GM23338 (cell line): ENCODE results near the gene BMF. TPM values are rescaled to one million over a fixed set of nuclear protein-coding genes. Genes with fewer than 3 reads are reported as not detected.
A peak's percentile ranks its signal among the peaks of the same experiment; 100 is the strongest.

Source experiments
- ATAC-seq: fragments of 200-7000 bp; cut with Tn5 transposase; 3 replicates; pipeline ENCODE4 v1.9.1; 2020
- DNase-seq: peaks from one replicate; pipeline ENCODE4 v3.0.0-alpha.2; 2015; ENCODE audit warnings: low spot score
- H2AFZ ChIP-seq: fragments of 200-600 bp; sonication (generic); 2 replicates; pipeline ENCODE4 v1.8.0; 2016; ENCODE audit warnings: antibody characterized with exemption, mild to moderate bottlenecking, moderate library complexity
- H3F3A ChIP-seq: fragments of 200-600 bp; sonication (generic); replicated peaks from 2 replicates; pipeline ENCODE4 v1.8.0; 2017; ENCODE audit warnings: antibody characterized with exemption, mixed run types, low read depth
- H3K27ac ChIP-seq: fragments of 200-600 bp; sonication (generic); 2 replicates; pipeline ENCODE4 v1.6.1; 2016; ENCODE audit warnings: low read depth
- H3K27me3 ChIP-seq: fragments of 200-600 bp; sonication (generic); 2 replicates; pipeline ENCODE4 v1.8.0; 2016; ENCODE audit warnings: mild to moderate bottlenecking, mixed run types, moderate library complexity; ENCODE audit not compliant: insufficient read depth
- H3K36me3 ChIP-seq: fragments of 200-600 bp; sonication (generic); 2 replicates; pipeline ENCODE4 v1.8.0; 2016; ENCODE audit warnings: mild to moderate bottlenecking; ENCODE audit not compliant: insufficient read depth
- H3K4me1 ChIP-seq: fragments of 200-600 bp; sonication (generic); 2 replicates; pipeline ENCODE4 v1.8.0; 2016; ENCODE audit warnings: mild to moderate bottlenecking, moderate library complexity; ENCODE audit not compliant: insufficient read depth
- H3K4me2 ChIP-seq: fragments of 200-600 bp; sonication (generic); 2 replicates; pipeline ENCODE4 v1.7.1; 2017; ENCODE audit warnings: mixed run types
- H3K4me3 ChIP-seq: fragments of 200-600 bp; sonication (generic); 2 replicates; pipeline ENCODE4 v1.6.1; 2016; ENCODE audit warnings: mixed run types
- H3K79me2 ChIP-seq: fragments of 200-600 bp; sonication (generic); replicated peaks from 2 replicates; pipeline ENCODE4 v1.8.0; 2017; ENCODE audit warnings: mild to moderate bottlenecking; ENCODE audit not compliant: insufficient read depth
- H3K9me2 ChIP-seq: fragments of 200-600 bp; sonication (generic); 2 replicates; pipeline ENCODE4 v1.8.0; 2017; ENCODE audit not compliant: insufficient read depth
- H4K20me1 ChIP-seq: fragments of 200-600 bp; sonication (generic); replicated peaks from 2 replicates; pipeline ENCODE4 v1.8.0; 2017; ENCODE audit warnings: mild to moderate bottlenecking; ENCODE audit not compliant: insufficient read depth
- H3K27ac Mint-ChIP-seq: 2 replicates; pipeline ENCODE4 v1.8.0; 2020; ENCODE audit warnings: inconsistent platforms, mild to moderate bottlenecking, moderate library complexity, mixed read lengths
- H3K27me3 Mint-ChIP-seq: 3 replicates; pipeline ENCODE4 v1.8.0; 2022; ENCODE audit warnings: low read depth, mild to moderate bottlenecking, moderate library complexity, mixed read lengths, inconsistent platforms; ENCODE audit not compliant: insufficient read depth, poor library complexity
- H3K36me3 Mint-ChIP-seq: 3 replicates; pipeline ENCODE4 v1.8.0; 2021; ENCODE audit warnings: low read depth, mild to moderate bottlenecking, inconsistent platforms, moderate library complexity, mixed read lengths
- H3K4me1 Mint-ChIP-seq: 3 replicates; pipeline ENCODE4 v1.8.0; 2020; ENCODE audit warnings: mild to moderate bottlenecking, inconsistent platforms, mixed read lengths
- H3K4me3 Mint-ChIP-seq: 3 replicates; pipeline ENCODE4 v1.8.0; 2021; ENCODE audit warnings: moderate library complexity, mild to moderate bottlenecking, inconsistent platforms, mixed read lengths
- H3K9me3 Mint-ChIP-seq: 3 replicates; pipeline ENCODE4 v1.8.0; 2020; ENCODE audit warnings: moderate library complexity, mild to moderate bottlenecking, inconsistent platforms, mixed read lengths
- CREB1 ChIP-seq: fragments of 250-450 bp; sonication (Bioruptor Pico); IDR thresholded peaks from 2 replicates; pipeline ENCODE4 v1.5.0; 2020; ENCODE audit warnings: low read depth, mild to moderate bottlenecking, moderate library complexity
- EZH2 ChIP-seq: fragments of 200-600 bp; sonication (generic); IDR thresholded peaks from one replicate; pipeline ENCODE4 v1.8.0; 2017; ENCODE audit warnings: antibody characterized with exemption, mild to moderate bottlenecking, low read depth; ENCODE audit not compliant: unreplicated experiment
- EZH2phosphoT487 ChIP-seq: fragments of 200-600 bp; sonication (generic); IDR thresholded peaks from one replicate; pipeline ENCODE4 v1.8.1; 2018; ENCODE audit warnings: antibody characterized with exemption; ENCODE audit not compliant: unreplicated experiment
- NANOG ChIP-seq: IDR thresholded peaks from 2 replicates; pipeline ENCODE4 v1.6.1; 2016; ENCODE audit warnings: antibody characterized with exemption, borderline replicate concordance
- POLR2AphosphoS5 ChIP-seq: IDR thresholded peaks from 2 replicates; pipeline ENCODE4 v1.6.1; 2016; ENCODE audit warnings: antibody characterized with exemption, low read depth
- ZNF331 ChIP-seq: fragments of 250-450 bp; sonication (Bioruptor Pico); IDR thresholded peaks from 2 replicates; pipeline ENCODE4 v1.5.0; 2020; ENCODE audit warnings: low read depth, mild to moderate bottlenecking, moderate library complexity
- polyA plus RNA-seq: library from polyadenylated mRNA; unstranded; fragments of >200 nt; fragmentation: Nextera tagmentation; extraction: Ambion mirVana; gene quantifications from 2 replicates; pipeline ENCODE4 v1.2.1, GENCODE V29; 2016
- total RNA-seq: library from RNA; depleted of rRNA; stranded (reverse); fragments of >200 nt; shearing (Covaris generic); gene quantifications from 2 replicates; pipeline ENCODE4 v1.2.3, GENCODE V29; 2014; rRNA removed
- TF ChIP-seq, protein P1 (sequence below): IDR thresholded peaks from 2 replicates; pipeline ENCODE4 v1.6.1; 2016; ENCODE audit warnings: antibody characterized with exemption

Gene BMF
- total and polyA plus RNA-seq, 2 experiments from 2014 or later: 2.0 to 20.3 TPM

DNA sequence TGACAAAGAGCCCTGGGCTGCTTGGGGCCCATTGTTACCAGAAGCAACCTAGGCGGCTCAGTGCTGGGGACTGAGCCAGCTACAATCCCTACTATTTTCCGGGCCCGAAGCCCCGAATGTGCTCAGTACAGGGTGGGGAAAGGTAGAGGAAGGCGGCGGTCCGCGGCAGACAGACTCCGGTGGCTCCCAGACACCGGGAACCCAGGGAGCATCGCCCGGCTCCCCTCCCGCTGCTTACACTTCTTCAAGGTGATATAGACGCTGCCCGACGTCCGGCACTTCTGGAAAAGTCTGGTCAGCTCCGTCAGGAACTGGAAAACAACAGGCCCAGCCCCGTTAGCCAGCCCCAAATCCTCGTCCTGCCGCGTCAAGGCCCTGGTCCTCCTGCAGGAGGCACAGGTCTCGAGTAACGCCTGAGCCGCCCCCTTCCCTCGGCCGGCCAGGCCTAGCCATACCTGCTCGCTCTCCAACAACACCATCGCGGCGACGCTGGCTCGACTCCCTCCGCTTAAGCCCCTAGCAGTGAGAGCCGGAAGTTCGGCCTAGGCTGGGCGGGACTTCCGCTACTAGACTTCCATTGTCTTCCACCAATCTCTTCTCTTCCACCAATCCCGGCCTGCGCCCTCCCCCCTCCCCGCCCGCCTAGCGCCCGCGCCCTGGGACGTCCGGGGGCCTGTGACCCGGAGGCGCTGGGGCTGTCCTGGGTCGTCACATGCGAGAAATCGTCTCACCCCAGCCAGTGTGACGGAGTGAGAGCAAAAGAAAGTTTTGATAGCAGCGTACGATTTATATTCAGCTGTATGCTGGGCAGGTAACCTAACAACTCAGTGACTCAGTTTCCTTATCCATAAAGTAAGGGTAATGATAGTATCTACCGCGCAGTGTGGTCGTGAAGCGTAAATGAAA lies 69.8 kb downstream of the BMF start, which contains the start of gene SRP14:
TSS of gene SRP14 (minus strand) at position 544 of the 906 bp plus-strand sequence. CDS start at position 479, 65 bp downstream.
- Histone ChIP-seq H3K9me2 (no peaks in the 10 kb centered on the region), H3K27me3 (no peaks in the 10 kb centered on the region), H3K4me2 (peak within 1 kb of the TSS; percentile 98), H2AFZ (peak within 1 kb of the TSS; percentile 98), H3K27ac (peak within 1 kb of the TSS; percentile 90), H3K36me3 (peaks cover 32% of the 10 kb centered on the region), H4K20me1 (peaks cover 15% of the 10 kb centered on the region; the same call in 1 of the 2 replicates), H3K4me3 (peak within 1 kb of the TSS; percentile 96), H3K79me2 (peaks cover 16% of the 10 kb centered on the region), H3F3A (peaks cover 20% of the 10 kb centered on the region), H3K4me1 (peaks cover 9% of the 10 kb centered on the region)
- peaks cover 15% of the 10 kb centered on the region for H3K4me1 Mint-ChIP-seq
- H3K9me3 Mint-ChIP-seq: no peaks in the 10 kb centered on the region
- H3K4me3 Mint-ChIP-seq: peak within 1 kb of the TSS; percentile 96
- ATAC-seq: peak; percentile 96
- H3K27me3 Mint-ChIP-seq: peaks cover 5% of the 10 kb centered on the region
- peaks cover 42% of the 10 kb centered on the region for H3K36me3 Mint-ChIP-seq
- H3K27ac Mint-ChIP-seq: peak within 1 kb of the TSS; percentile 97
- peak; percentile 97 for DNase-seq
- TF ChIP-seq, protein P1, sequence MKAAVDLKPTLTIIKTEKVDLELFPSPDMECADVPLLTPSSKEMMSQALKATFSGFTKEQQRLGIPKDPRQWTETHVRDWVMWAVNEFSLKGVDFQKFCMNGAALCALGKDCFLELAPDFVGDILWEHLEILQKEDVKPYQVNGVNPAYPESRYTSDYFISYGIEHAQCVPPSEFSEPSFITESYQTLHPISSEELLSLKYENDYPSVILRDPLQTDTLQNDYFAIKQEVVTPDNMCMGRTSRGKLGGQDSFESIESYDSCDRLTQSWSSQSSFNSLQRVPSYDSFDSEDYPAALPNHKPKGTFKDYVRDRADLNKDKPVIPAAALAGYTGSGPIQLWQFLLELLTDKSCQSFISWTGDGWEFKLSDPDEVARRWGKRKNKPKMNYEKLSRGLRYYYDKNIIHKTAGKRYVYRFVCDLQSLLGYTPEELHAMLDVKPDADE: peak; percentile 40; the same call in 1 of the 2 replicates
- TF ChIP-seq NANOG (no peak), EZH2phosphoT487 (no peak), POLR2AphosphoS5 (peak; percentile 99), EZH2 (no peak)

DNA sequence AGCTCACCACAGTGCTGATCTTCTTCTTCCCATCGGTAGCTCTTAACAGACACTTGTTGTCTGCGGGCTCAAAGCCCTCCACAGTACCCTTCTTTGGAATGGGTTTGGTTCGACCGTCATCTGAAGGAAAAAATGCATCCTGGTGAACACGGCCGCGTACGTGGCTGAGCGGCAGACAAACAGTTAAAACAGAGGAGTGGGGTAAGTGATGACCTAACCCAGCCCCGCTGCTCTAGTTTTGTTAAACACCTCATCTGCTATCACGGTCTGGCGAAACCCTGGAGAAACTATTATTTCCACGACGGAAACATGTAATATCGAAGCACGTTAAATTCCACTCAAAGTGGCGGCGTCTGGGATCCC lies 70.4 kb downstream of the BMF start:
- Mint-ChIP-seq H3K4me3 (peak overlapping the region; percentile 96), H3K9me3 (no peaks in the 10 kb centered on the region), H3K4me1 (peaks cover 15% of the 10 kb centered on the region), H3K27ac (peak overlapping the region; percentile 97), H3K36me3 (peaks cover 46% of the 10 kb centered on the region), H3K27me3 (peaks cover 5% of the 10 kb centered on the region)
- H3K4me2 ChIP-seq: peak overlapping the region; percentile 98
- H3K27ac ChIP-seq: peak overlapping the region; percentile 90
- H2AFZ ChIP-seq: peak overlapping the region; percentile 75; the same call in 1 of the 2 replicates
- H3K27me3 ChIP-seq: no peaks in the 10 kb centered on the region
- H3K4me3 ChIP-seq: peak overlapping the region; percentile 96
- peaks cover 35% of the 10 kb centered on the region for H3K36me3 ChIP-seq
- peaks cover 9% of the 10 kb centered on the region for H3K4me1 ChIP-seq
- H3F3A ChIP-seq: peaks cover 20% of the 10 kb centered on the region
- no peak for TF ChIP-seq ZNF331 (CRISPR knock-in tag)
- 0 out of 2 replicates have a peak, but pooled peaks have one; percentile 37 for TF ChIP-seq CREB1 (CRISPR knock-in tag)
- TF ChIP-seq EZH2phosphoT487: no peak
- H4K20me1 ChIP-seq: peaks cover 15% of the 10 kb centered on the region; the same call in 1 of the 2 replicates
- peaks cover 16% of the 10 kb centered on the region for H3K79me2 ChIP-seq
- ATAC-seq (peak; percentile 12), DNase-seq (peak; percentile 48)
- no peaks in the 10 kb centered on the region for H3K9me2 ChIP-seq

Other genes with a start within 250 kb of the BMF start
- gene GPR176, start 188.6 kb downstream of the BMF start, total RNA-seq: 226 and 248 TPM in 2 replicates
- gene GPR176, start 188.6 kb downstream of the BMF start, polyA plus RNA-seq: 60.0 and 62.9 TPM in 2 replicates
- 149 and 164 TPM in 2 replicates for gene EIF2AK4, start 174.8 kb downstream of the BMF start, total RNA-seq
- gene EIF2AK4, start 174.8 kb downstream of the BMF start, polyA plus RNA-seq: 456 and 490 TPM in 2 replicates
- 249 and 294 TPM in 2 replicates for gene SRP14, start 69.7 kb downstream of the BMF start, total RNA-seq
- 1,410 and 1,412 TPM in 2 replicates for gene SRP14, start 69.7 kb downstream of the BMF start, polyA plus RNA-seq
- gene BUB1B, start 52.2 kb upstream of the BMF start, total RNA-seq: 113 and 160 TPM in 2 replicates
- gene BUB1B, start 52.2 kb upstream of the BMF start, polyA plus RNA-seq: 69.3 and 77.7 TPM in 2 replicates
- 6.6 and 20.0 TPM in 2 replicates for gene PAK6, start 130.2 kb upstream of the BMF start, total RNA-seq
- 2.4 and 2.9 TPM in 2 replicates for gene PAK6, start 130.2 kb upstream of the BMF start, polyA plus RNA-seq
- 0.59 and 0.74 TPM in 2 replicates for gene ANKRD63, start 174.2 kb upstream of the BMF start, total RNA-seq
- gene ANKRD63, start 174.2 kb upstream of the BMF start, polyA plus RNA-seq: not detected in 2 replicates
- 8.5 and 13.8 TPM in 2 replicates for gene PLCB2, start 199.1 kb upstream of the BMF start, total RNA-seq
- gene PLCB2, start 199.1 kb upstream of the BMF start, polyA plus RNA-seq: 7.5 and 9.5 TPM in 2 replicates
- 32.7 and 33.0 TPM in 2 replicates for gene INAFM2, start 214.8 kb upstream of the BMF start, total RNA-seq
- gene INAFM2, start 214.8 kb upstream of the BMF start, polyA plus RNA-seq: 18.1 and 20.0 TPM in 2 replicates
- gene CCDC9B, start 232.1 kb upstream of the BMF start, total RNA-seq: 0.97 and 1.2 TPM in 2 replicates
- gene CCDC9B, start 232.1 kb upstream of the BMF start, polyA plus RNA-seq: 0.18 and 0.23 TPM in 2 replicates
- gene PHGR1, start 242.2 kb upstream of the BMF start, total RNA-seq: not detected in 2 replicates
- gene PHGR1, start 242.2 kb upstream of the BMF start, polyA plus RNA-seq: not detected in 2 replicates
- 1.0 and 1.3 TPM in 2 replicates for gene DISP2, start 249.3 kb upstream of the BMF start, total RNA-seq
- gene DISP2, start 249.3 kb upstream of the BMF start, polyA plus RNA-seq: 2.2 and 2.5 TPM in 2 replicates